ENCODE results near the gene SYVN1.

Gene SYVN1

GRCh38 chr11:65172600-65172999 lies 38.3 kb upstream of the SYVN1 start:
- no peak overlapping the region for H3K4me3 ChIP-seq (replicated peaks in 1 of 2; ENCODE audit: low read depth in 2 of 2, low read length in 2 of 2)
- no peak for DNase-seq (ENCODE audit: low read depth in 2 of 2)
- TF ChIP-seq CTCF (IDR thresholded peaks at IDR 0.05; ENCODE audit: low read depth, low read length) = no peak

GRCh38 chr11:65170058-65170534 lies 35.8 kb upstream of the SYVN1 start, which contains the start of gene SPDYC:
Gene SPDYC, plus strand, starts transcription at chr11:65170233. Its CDS starts 1,125 bp downstream, at chr11:65171358.
- DNase-seq (ENCODE audit: low read depth in 2 of 2) = no peak
- no peak within 1 kb of the TSS for H3K4me3 ChIP-seq (replicated peaks in 1 of 2; ENCODE audit: low read depth in 2 of 2, low read length in 2 of 2)
- no peak for TF ChIP-seq CTCF (IDR thresholded peaks at IDR 0.05; ENCODE audit: low read depth, low read length)

- DNase-seq (ENCODE audit: low read depth in 2 of 2) = peak; percentile 65 to 71
- no peak for TF ChIP-seq CTCF (IDR thresholded peaks at IDR 0.05; ENCODE audit: low read depth, low read length)
- no peak overlapping the region for H3K4me3 ChIP-seq (replicated peaks in 1 of 2; ENCODE audit: low read depth in 2 of 2, low read length in 2 of 2)
These were observed 34.9 kb upstream of the SYVN1 start for GRCh38 chr11:65169164-65169641.

- no peak for DNase-seq (ENCODE audit: low read depth in 2 of 2)
- H3K4me3 ChIP-seq (replicated peaks in 1 of 2; ENCODE audit: low read depth in 2 of 2, low read length in 2 of 2) = no peak overlapping the region
- no peak for TF ChIP-seq CTCF (IDR thresholded peaks at IDR 0.05; ENCODE audit: low read depth, low read length)
These were observed 33.3 kb upstream of the SYVN1 start for GRCh38 chr11:65167656-65168055.

GRCh38 chr11:65166893-65167292 lies 32.6 kb upstream of the SYVN1 start:
- no peak for TF ChIP-seq CTCF (IDR thresholded peaks at IDR 0.05; ENCODE audit: low read depth, low read length)
- DNase-seq (ENCODE audit: low read depth in 2 of 2) = no peak
- no peak overlapping the region for H3K4me3 ChIP-seq (replicated peaks in 1 of 2; ENCODE audit: low read depth in 2 of 2, low read length in 2 of 2)

- no peak overlapping the region for H3K4me3 ChIP-seq (replicated peaks in 1 of 2; ENCODE audit: low read depth in 2 of 2, low read length in 2 of 2)
- no peak for TF ChIP-seq CTCF (IDR thresholded peaks at IDR 0.05; ENCODE audit: low read depth, low read length)
- peak in 1 of 2 donors; percentile 9 for DNase-seq (ENCODE audit: low read depth in 2 of 2)
These were observed 31.3 kb upstream of the SYVN1 start for GRCh38 chr11:65165410-65166317.
